NCI-H345 (cell line): ENCODE data around the gene SCARB2.

Experiments used
- DNase-seq: peaks from one replicate; lab custom pipeline; 2025; lab: John Stamatoyannopoulos, UW

SCARB2 gene

GRCh38 chr4:76198411-76199237, 15.0 kb downstream of the SCARB2 start:
- peak; percentile 88 for DNase-seq

GRCh38 chr4:76197971-76198410, 15.6 kb downstream of the SCARB2 start:
- peak; percentile 82 for DNase-seq

GRCh38 chr4:76197031-76197743, 16.4 kb downstream of the SCARB2 start:
- DNase-seq: no peak

DNA sequence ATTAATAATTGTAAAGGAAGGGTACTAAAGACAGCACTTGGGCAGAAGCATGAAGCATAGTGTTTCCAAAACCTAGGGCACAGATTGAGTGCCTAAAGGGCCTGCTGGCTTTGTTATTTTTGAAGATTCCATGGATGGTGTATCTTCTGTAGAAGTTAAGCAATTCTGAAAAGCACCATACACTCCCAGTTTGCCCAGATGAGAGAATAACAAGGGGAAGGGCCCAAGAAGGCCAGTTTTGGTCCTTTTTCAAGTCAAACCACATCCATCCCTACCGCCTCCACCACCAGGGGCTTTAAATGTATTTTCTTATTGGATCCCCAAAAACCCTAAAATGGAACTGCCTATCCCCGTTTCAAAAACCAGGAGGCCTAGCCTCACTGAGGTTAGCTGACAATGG, 17.2 kb downstream of the SCARB2 start:
- no peak for DNase-seq

DNA sequence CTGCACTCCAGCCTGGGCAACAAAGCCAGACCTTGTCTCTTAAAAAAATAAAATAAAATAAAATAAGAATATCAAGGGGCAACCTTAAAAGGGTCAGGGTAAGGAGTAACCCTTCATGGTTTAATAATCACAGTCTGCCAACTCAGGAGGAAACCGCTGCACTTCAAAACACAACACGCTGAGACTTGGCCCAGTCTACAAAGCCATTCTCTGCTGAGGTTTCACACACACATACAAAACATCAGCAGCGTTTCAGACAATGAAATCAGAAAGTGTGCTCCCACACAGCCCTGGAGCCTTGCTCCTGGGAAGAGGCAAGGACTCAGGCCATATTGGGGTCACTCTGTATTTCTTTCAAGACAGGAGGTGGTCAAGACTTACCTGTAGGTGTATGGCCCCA, 18.3 kb downstream of the SCARB2 start:
- DNase-seq: no peak

GRCh38 chr4:76194325-76194724, 19.3 kb downstream of the SCARB2 start:
- no peak for DNase-seq

GRCh38 chr4:76192236-76192635, 21.4 kb downstream of the SCARB2 start:
- DNase-seq: no peak

GRCh38 chr4:76188557-76188956, 25.1 kb downstream of the SCARB2 start:
- DNase-seq: no peak

GRCh38 chr4:76188149-76188548, 25.5 kb downstream of the SCARB2 start:
- no peak for DNase-seq

- DNase-seq: no peak
These were observed 26.5 kb downstream of the SCARB2 start for GRCh38 chr4:76187152-76187551.

DNA sequence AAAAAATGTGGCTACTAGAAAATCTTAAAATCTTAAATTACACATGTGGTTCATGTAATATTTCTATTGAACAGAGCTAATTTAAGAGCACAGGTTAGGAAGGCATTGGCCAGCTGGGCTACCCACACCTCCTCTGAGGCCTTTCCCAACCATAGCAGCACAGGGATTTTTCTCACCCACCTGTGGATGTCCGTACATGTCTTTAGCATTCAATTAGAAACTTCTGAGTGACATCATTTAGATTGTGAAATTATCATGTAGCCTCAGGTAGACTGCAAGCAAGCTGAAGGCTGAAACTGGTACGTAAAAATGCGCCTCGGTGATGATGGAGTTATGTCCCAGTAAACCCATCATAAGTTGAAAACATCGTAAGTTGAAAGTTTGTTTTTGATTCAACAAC, 31.2 kb downstream of the SCARB2 start:
- DNase-seq: no peak

DNA sequence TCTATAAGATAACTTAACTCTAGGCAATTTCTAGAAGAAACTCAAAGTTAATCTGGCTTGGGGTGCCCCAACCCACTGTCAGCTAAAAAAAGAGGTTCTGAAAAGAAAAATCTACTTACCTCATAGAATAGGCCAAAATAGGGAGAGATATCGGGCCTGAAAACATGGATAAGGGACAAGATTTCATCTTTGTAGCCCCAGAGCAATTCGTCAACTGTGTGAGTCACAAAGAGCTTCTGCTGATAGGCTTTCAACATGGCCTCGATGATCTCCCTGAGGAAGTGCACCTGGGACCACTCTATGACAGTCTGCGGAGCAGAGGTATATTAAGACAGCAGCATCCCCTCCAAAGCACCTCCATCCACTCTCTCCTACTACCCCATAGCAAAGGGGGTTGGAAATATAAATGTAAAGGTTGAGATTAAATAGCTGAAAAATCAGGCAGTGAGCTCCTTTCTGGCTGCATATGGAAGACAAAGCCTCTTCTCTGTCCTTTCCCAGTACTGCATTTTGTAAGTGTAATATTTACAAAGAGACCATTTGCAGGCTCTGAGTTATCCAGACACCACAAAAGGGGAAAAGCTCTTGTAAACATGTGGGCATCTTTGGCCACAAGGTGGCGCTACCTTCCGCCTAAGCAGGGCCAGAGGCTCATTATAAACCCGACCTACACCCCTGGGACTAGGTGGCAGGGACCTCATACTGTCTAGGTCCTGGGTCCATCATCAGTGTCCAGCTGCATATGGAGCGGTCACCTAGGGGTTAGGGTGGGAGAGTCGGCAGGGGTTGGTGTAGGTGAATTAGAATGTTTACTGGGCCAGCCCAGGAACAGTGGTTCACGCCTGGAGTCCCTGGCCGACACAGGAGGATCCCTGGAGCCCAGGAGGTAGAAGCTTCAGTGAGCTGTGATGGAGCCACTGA, 34.0 kb downstream of the SCARB2 start:
- peak; percentile 75 for DNase-seq

- no peak for DNase-seq
These were observed 35.3 kb downstream of the SCARB2 start for GRCh38 chr4:76178296-76178695.

- DNase-seq: no peak
These were observed 35.9 kb downstream of the SCARB2 start for GRCh38 chr4:76177709-76178108.

GRCh38 chr4:76175336-76175735, 38.3 kb downstream of the SCARB2 start:
- no peak for DNase-seq

DNA sequence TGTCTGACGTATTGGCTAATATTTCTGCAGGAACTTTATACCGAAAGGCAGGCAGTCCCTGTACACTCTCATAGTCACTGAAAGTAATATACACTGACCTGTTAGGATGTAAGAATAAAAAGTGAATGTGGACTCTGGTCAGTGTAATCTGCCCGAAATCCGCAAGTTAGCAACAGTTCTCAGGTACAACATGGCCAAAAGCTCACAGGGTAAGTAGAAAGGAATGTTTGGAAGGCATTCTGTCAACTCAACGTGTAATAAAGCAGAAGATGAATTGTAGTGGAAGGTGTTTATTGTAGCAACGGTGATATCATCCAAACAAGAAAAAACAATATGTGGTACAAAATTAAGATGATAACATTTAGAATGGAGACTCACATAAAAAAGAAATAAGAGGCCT, 39.4 kb downstream of the SCARB2 start:
- DNase-seq: no peak

- DNase-seq: no peak
These were observed 44.9 kb downstream of the SCARB2 start for GRCh38 chr4:76168688-76169087.

GRCh38 chr4:76166480-76166879, 47.1 kb downstream of the SCARB2 start:
- no peak for DNase-seq

GRCh38 chr4:76160355-76160754, 53.3 kb downstream of the SCARB2 start:
- no peak for DNase-seq

DNA sequence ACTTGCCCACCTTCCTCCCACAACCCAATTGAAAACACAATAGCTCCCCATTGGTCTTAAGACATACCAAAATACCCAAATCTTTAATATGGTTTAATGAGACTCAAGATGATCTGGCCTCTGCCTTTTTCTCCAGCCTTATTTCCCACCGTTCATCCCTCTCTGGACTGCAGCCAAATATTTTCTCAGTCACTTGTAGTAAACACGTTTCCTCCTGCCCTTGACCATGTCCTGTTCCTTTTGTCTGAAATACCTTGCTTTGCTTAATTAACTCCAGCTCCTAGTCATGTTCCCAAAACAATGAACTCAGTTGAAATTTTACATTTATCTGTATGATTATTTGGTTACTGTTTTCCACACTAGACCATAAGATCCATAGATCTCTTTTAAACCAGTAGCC, 57.0 kb downstream of the SCARB2 start:
- no peak for DNase-seq

DNA sequence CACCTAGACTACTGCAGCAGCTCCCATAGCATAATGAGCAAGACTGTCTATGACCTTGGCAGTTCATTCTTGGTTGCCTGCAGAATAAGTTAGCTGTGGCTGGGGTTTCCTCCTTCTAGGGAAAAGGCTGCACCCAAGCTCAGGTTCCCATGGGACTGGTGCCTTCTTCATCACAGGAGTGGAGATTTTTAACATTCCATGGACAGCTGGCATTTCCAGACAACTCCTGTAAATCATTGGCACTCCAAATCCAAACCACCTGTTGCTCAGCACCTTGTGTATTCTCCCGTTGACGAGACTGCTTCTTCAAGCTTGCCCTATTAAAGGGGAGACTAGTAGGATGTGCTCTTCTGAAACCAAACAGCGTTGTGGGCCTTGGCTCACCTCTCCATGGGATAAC, 57.6 kb downstream of the SCARB2 start:
- no peak for DNase-seq

DNA sequence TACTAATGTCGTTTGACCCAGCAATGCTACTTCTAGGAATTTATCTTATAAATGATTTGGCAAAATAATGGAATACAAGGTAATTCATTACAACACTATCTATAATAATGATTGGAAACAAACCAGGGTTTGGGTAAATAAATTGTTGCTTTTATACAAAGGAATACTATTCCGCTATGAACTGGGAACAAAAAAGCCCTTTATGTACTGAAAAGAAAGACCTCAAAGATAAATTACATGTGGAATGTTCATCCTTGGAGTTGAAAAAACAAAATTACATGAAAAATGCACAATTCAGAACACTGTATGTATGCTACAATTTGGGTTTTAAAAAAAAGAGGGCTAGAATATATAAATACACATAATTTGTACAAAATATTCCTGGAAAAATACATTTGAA, 60.3 kb downstream of the SCARB2 start:
- DNase-seq: no peak
